ENCODE results near the gene RGS9BP. TPM values are rescaled to one million over a fixed set of nuclear protein-coding genes. Genes with fewer than 3 reads are reported as not detected.
"Not testable (repeated sequence)": the region's sequence is repeated elsewhere in the genome, so short reads cannot be mapped to it uniquely, and the experiment has no call there.

The RGS9BP gene
- total and polyA plus RNA-seq, 2 experiments from 2014 or later = 2.1 to 4.0 TPM

GRCh38 chr19:32708457-32708856 lies 32.8 kb downstream of the RGS9BP start:
- DNase-seq (ENCODE audit: low spot score) = no peak
- no peak overlapping the region for H3K27ac ChIP-seq
- H3K9me3 ChIP-seq (ENCODE audit: low read depth) = peaks cover 7% of the 10 kb centered on the region
- no peaks in the 10 kb centered on the region for H3K9me2 ChIP-seq (replicated peaks; ENCODE audit: insufficient read depth)
- peaks cover 52% of the 10 kb centered on the region for H3K79me2 ChIP-seq
- H4K20me1 ChIP-seq (ENCODE audit: insufficient read depth, poor library complexity, severe bottlenecking) = no peaks in the 10 kb centered on the region
- H3K4me3 ChIP-seq = no peak overlapping the region
- no peaks in the 10 kb centered on the region for H3K27me3 ChIP-seq
- TF ChIP-seq EZH2 (IDR thresholded peaks at IDR 0.05; ENCODE audit: borderline replicate concordance) = no peak
- H2AFZ ChIP-seq = no peak overlapping the region
- H3K36me3 ChIP-seq (replicated peaks; ENCODE audit: insufficient read depth, low read depth) = no peaks in the 10 kb centered on the region
- no peaks in the 10 kb centered on the region for H3K4me1 ChIP-seq (ENCODE audit: insufficient read depth)
- H3K4me2 ChIP-seq = no peak overlapping the region
- 98% methylated on average over 3 of the region's 3 CpGs for WGBS (ENCODE audit: low lambda C conversion rate, missing lambda C conversion rate)

GRCh38 chr19:32709032-32709431 lies 33.4 kb downstream of the RGS9BP start:
- Histone ChIP-seq H3K79me2 (peaks cover 48% of the 10 kb centered on the region), H3K27ac (no peak overlapping the region), H3K9me3 (ENCODE audit: low read depth) (peaks cover 2% of the 10 kb centered on the region), H3K27me3 (no peaks in the 10 kb centered on the region), H4K20me1 (ENCODE audit: insufficient read depth, poor library complexity, severe bottlenecking) (no peaks in the 10 kb centered on the region), H3K9me2 (replicated peaks; ENCODE audit: insufficient read depth) (no peaks in the 10 kb centered on the region), H3K36me3 (replicated peaks; ENCODE audit: insufficient read depth, low read depth) (no peaks in the 10 kb centered on the region), H3K4me1 (ENCODE audit: insufficient read depth) (no peaks in the 10 kb centered on the region), H2AFZ (no peak overlapping the region), H3K4me3 (no peak overlapping the region), H3K4me2 (no peak overlapping the region)
- WGBS (ENCODE audit: low lambda C conversion rate, missing lambda C conversion rate) = 92% methylated on average over 5 of the region's 5 CpGs
- TF ChIP-seq EZH2phosphoT487 (IDR thresholded peaks at IDR 0.05; ENCODE audit: low read depth, severe bottlenecking, unreplicated experiment) (no peak), EZH2 (IDR thresholded peaks at IDR 0.05; ENCODE audit: borderline replicate concordance) (no peak), CTCF (IDR thresholded peaks at IDR 0.05; ENCODE audit: poor library complexity) (no peak)
- DNase-seq (ENCODE audit: low spot score) = no peak

GRCh38 chr19:32711747-32712146 lies 36.1 kb downstream of the RGS9BP start:
- Histone ChIP-seq H4K20me1 (ENCODE audit: insufficient read depth, poor library complexity, severe bottlenecking) (no peaks in the 10 kb centered on the region), H3K9me2 (replicated peaks; ENCODE audit: insufficient read depth) (no peaks in the 10 kb centered on the region), H3K79me2 (peaks cover 21% of the 10 kb centered on the region), H3K4me1 (ENCODE audit: insufficient read depth) (no peaks in the 10 kb centered on the region), H3K36me3 (replicated peaks; ENCODE audit: insufficient read depth, low read depth) (no peaks in the 10 kb centered on the region), H3K27me3 (no peaks in the 10 kb centered on the region), H3K4me3 (no peak overlapping the region), H3K27ac (no peak overlapping the region), H3K4me2 (no peak overlapping the region), H3K9me3 (ENCODE audit: low read depth) (no peaks in the 10 kb centered on the region), H2AFZ (no peak overlapping the region)
- WGBS (ENCODE audit: low lambda C conversion rate, missing lambda C conversion rate) = 84% methylated on average over 6 of the region's 6 CpGs
- no peak for DNase-seq (ENCODE audit: low spot score)
- TF ChIP-seq EZH2 (IDR thresholded peaks at IDR 0.05; ENCODE audit: borderline replicate concordance) = no peak
- TF ChIP-seq EZH2phosphoT487 (IDR thresholded peaks at IDR 0.05; ENCODE audit: low read depth, severe bottlenecking, unreplicated experiment) = no peak
- no peak for TF ChIP-seq CTCF (IDR thresholded peaks at IDR 0.05; ENCODE audit: poor library complexity)

- not testable (repeated sequence) for H3K27ac ChIP-seq; H3K9me3 ChIP-seq (ENCODE audit: low read depth); H3K36me3 ChIP-seq (replicated peaks; ENCODE audit: insufficient read depth, low read depth); H3K4me2 ChIP-seq; H3K79me2 ChIP-seq; DNase-seq (ENCODE audit: low spot score); H4K20me1 ChIP-seq (ENCODE audit: insufficient read depth, poor library complexity, severe bottlenecking); H3K9me2 ChIP-seq (replicated peaks; ENCODE audit: insufficient read depth); H3K4me1 ChIP-seq (ENCODE audit: insufficient read depth); H3K4me3 ChIP-seq; H2AFZ ChIP-seq; H3K27me3 ChIP-seq
- 97% methylated on average over 7 of the region's 7 CpGs for WGBS (ENCODE audit: low lambda C conversion rate, missing lambda C conversion rate)
Measured at GRCh38 chr19:32716203-32716602, 40.6 kb downstream of the RGS9BP start.
